Measurements from ENCODE around the gene TNRC18.

- no peak for TF ChIP-seq ARNTL (CRISPR knock-in tag; IDR thresholded peaks at IDR 0.05; ENCODE audit: borderline replicate concordance, low read depth)
- no peak for TF ChIP-seq ZFP3 (CRISPR knock-in tag; IDR thresholded peaks at IDR 0.05)
- no peak for TF ChIP-seq BACH2 (CRISPR knock-in tag; IDR thresholded peaks at IDR 0.05; ENCODE audit: borderline replicate concordance)
- no peak for TF ChIP-seq PATZ1 (CRISPR knock-in tag; IDR thresholded peaks at IDR 0.05; ENCODE audit: borderline replicate concordance)
- TF ChIP-seq ZNF70 (CRISPR knock-in tag; IDR thresholded peaks at IDR 0.05), result no peak
- TF ChIP-seq TCF4 (CRISPR knock-in tag; IDR thresholded peaks at IDR 0.05; ENCODE audit: borderline replicate concordance), result no peak
- TF ChIP-seq ZNF565 (CRISPR knock-in tag; conservative IDR thresholded peaks at IDR 0.05; ENCODE audit: low read depth), result no peak
- TF ChIP-seq CREB5 (CRISPR knock-in tag; IDR thresholded peaks at IDR 0.05; ENCODE audit: low read depth), result no peak
- no peak for TF ChIP-seq SNAI2 (CRISPR knock-in tag; IDR thresholded peaks at IDR 0.05)
- TF ChIP-seq POU6F1 (CRISPR knock-in tag; IDR thresholded peaks at IDR 0.05; ENCODE audit: borderline replicate concordance, low read depth), result no peak
- TF ChIP-seq PPARA (CRISPR knock-in tag; IDR thresholded peaks at IDR 0.05; ENCODE audit: borderline replicate concordance), result no peak
- no peak for TF ChIP-seq ESRRG (CRISPR knock-in tag; IDR thresholded peaks at IDR 0.05)
- no peak for TF ChIP-seq ZC3H10 (CRISPR knock-in tag; IDR thresholded peaks at IDR 0.05)
- TF ChIP-seq RARB (CRISPR knock-in tag; IDR thresholded peaks at IDR 0.05), result no peak
These were observed 66.9 kb downstream of the TNRC18 start for GRCh38 chr7:5356751-5357119.
